K562 (cell line): Measurements from ENCODE around the gene POLR3A. TPM values are rescaled to one million over a fixed set of nuclear protein-coding genes. Genes with fewer than 3 reads are reported as not detected.

ENCODE experiments used
- CBFA2T3 ChIP-seq: fragments of 450-650 bp; IDR thresholded peaks from 2 replicates; pipeline ENCODE4 v1.6.1; 2017
- CBX1 ChIP-seq: sonication (generic); IDR thresholded peaks from 2 replicates; pipeline ENCODE4 v1.6.1; 2016; ENCODE audit warnings: antibody characterized with exemption, low read depth, mild to moderate bottlenecking
- EGR1 ChIP-seq: fragments of 450-650 bp; conservative IDR thresholded peaks from 2 replicates; pipeline ENCODE4 v1.6.1; 2017; ENCODE audit warnings: mild to moderate bottlenecking
- ELF2 ChIP-seq: fragments of 250-450 bp; sonication (Bioruptor Pico); IDR thresholded peaks from 2 replicates; pipeline ENCODE4 v1.5.0; 2021; ENCODE audit warnings: mild to moderate bottlenecking
- EP400 ChIP-seq: fragments of 450-650 bp; IDR thresholded peaks from 2 replicates; pipeline ENCODE4 v1.6.1; 2017; ENCODE audit warnings: antibody characterized with exemption, mild to moderate bottlenecking, moderate library complexity
- HDAC1 ChIP-seq, 2 experiments: fragments of 450-650 bp; IDR thresholded peaks; 2 replicates each; pipeline ENCODE4 v1.6.1; 2016 to 2017; ENCODE audit warnings: inconsistent platforms in 1 of 2, mild to moderate bottlenecking in 1 of 2, moderate library complexity in 1 of 2
- HMG20A ChIP-seq: fragments of 450-650 bp; formaldehyde crosslinking; conservative IDR thresholded peaks from 2 replicates; pipeline ENCODE4 v1.4.0; 2020; ENCODE audit warnings: mild to moderate bottlenecking, mixed read lengths
- HSF4 ChIP-seq: fragments of 250-450 bp; sonication (Bioruptor Pico); IDR thresholded peaks from 2 replicates; pipeline ENCODE4 v2.1.2; 2022; ENCODE audit warnings: mild to moderate bottlenecking, moderate library complexity, borderline replicate concordance
- KAT8 ChIP-seq: fragments of 450-650 bp; IDR thresholded peaks from 2 replicates; pipeline ENCODE4 v1.6.1; 2016; ENCODE audit warnings: low read depth, mild to moderate bottlenecking
- KLF6 ChIP-seq: fragments of 250-450 bp; sonication (Bioruptor Pico); IDR thresholded peaks from 2 replicates; pipeline ENCODE4 v1.4.0; 2020; ENCODE audit warnings: mild to moderate bottlenecking, moderate library complexity, borderline replicate concordance
- MCM5 ChIP-seq: fragments of 450-650 bp; IDR thresholded peaks from 2 replicates; pipeline ENCODE4 v1.6.1; 2016; ENCODE audit warnings: low read depth
- MCM7 ChIP-seq, 2 experiments: fragments of 450-650 bp; IDR thresholded peaks; 2 replicates each; pipeline ENCODE4 v1.6.1; 2016 to 2018
- SIX5 ChIP-seq, 2 experiments: IDR thresholded peaks; 2 replicates each; pipeline ENCODE4 v1.6.1; 2011; ENCODE audit warnings: low read length in 2 of 2, borderline replicate concordance in 1 of 2, low read depth in 1 of 2, mild to moderate bottlenecking in 1 of 2, moderate library complexity in 1 of 2; ENCODE audit not compliant: insufficient read depth in 1 of 2
- SMAD4 ChIP-seq: fragments of 250-450 bp; sonication (Bioruptor Pico); conservative IDR thresholded peaks from 2 replicates; pipeline ENCODE4 v1.8.0; 2021; ENCODE audit warnings: inconsistent platforms, mild to moderate bottlenecking, moderate library complexity
- TBP ChIP-seq: optimal IDR thresholded peaks from 2 replicates; pipeline ENCODE3; 2011; ENCODE audit warnings: low read depth, low read length, improper control_type of control experiment
- ZBTB8A ChIP-seq: fragments of 450-650 bp; IDR thresholded peaks from 2 replicates; pipeline ENCODE4 v1.6.1; 2018; ENCODE audit warnings: mild to moderate bottlenecking, moderate library complexity; ENCODE audit not compliant: partially characterized antibody
- ZC3H11A ChIP-seq: IDR thresholded peaks from 2 replicates; pipeline ENCODE4 v1.6.1; 2012; ENCODE audit warnings: low read depth, low read length, improper control_type of control experiment
- polyA plus RNA-seq, 8 experiments: library from polyadenylated mRNA; depleted of rRNA in 4 of 8; stranded (reverse) in 5 of 8; unstranded in 3 of 8; fragments of >200 nt; fragmentation: Nextera tagmentation in 2 of 8; fragmentation: Illumina TruSeq in 1 of 8; extraction: Ambion mirVana in 2 of 8; extraction: Trizol in 1 of 8; gene quantifications; 2 replicates each; pipeline versions ENCODE4 v1.2.1 to v1.2.3, GENCODE V29; 2011 to 2014; ENCODE audit warnings: inconsistent platforms in 1 of 8, missing spikeins in 1 of 8
- total RNA-seq, 7 experiments: library from RNA; depleted of rRNA in 6 of 7; stranded (reverse); fragments of >200 nt in 6 of 7; fragmentation: Illumina TruSeq in 2 of 7; extraction: Trizol in 2 of 7; gene quantifications; 2 replicates each; pipeline versions ENCODE4 v1.2.1 to v1.2.3, GENCODE V29; 2011 to 2021; ENCODE audit warnings: low replicate concordance in 1 of 7
- TF ChIP-seq, protein P1 (sequence below), 3 experiments: fragments of 200-800 bp in 1 of 3; fragments of 250-450 bp in 1 of 3; fragments of 450-650 bp in 1 of 3; sonication (Bioruptor Pico) in 1 of 3; sonication (Bioruptor generic) in 1 of 3; formaldehyde crosslinking in 1 of 3; IDR thresholded peaks; 2 replicates each; pipeline versions ENCODE4 v1.6.1 to v1.8.0; 2016 to 2022; ENCODE audit warnings: mild to moderate bottlenecking in 2 of 3, missing genetic modification characterization in 2 of 3, missing compliant biosample characterization in 1 of 3, moderate library complexity in 1 of 3
- TF ChIP-seq, protein P2 (sequence below): fragments of 450-650 bp; IDR thresholded peaks from 2 replicates; pipeline ENCODE4 v1.6.1; 2016; ENCODE audit warnings: mild to moderate bottlenecking
- TF ChIP-seq, protein P3 (sequence below): IDR thresholded peaks from 2 replicates; pipeline ENCODE4 v1.6.1; 2012; ENCODE audit warnings: low read depth, low read length, improper control_type of control experiment, borderline replicate concordance

POLR3A gene
- total and polyA plus RNA-seq, 9 of the 15 experiments (the other 6 are each of a cell fraction or from before 2014, with no cell fraction given) = 14.9 to 37.0 (median 26.7) TPM

DNA sequence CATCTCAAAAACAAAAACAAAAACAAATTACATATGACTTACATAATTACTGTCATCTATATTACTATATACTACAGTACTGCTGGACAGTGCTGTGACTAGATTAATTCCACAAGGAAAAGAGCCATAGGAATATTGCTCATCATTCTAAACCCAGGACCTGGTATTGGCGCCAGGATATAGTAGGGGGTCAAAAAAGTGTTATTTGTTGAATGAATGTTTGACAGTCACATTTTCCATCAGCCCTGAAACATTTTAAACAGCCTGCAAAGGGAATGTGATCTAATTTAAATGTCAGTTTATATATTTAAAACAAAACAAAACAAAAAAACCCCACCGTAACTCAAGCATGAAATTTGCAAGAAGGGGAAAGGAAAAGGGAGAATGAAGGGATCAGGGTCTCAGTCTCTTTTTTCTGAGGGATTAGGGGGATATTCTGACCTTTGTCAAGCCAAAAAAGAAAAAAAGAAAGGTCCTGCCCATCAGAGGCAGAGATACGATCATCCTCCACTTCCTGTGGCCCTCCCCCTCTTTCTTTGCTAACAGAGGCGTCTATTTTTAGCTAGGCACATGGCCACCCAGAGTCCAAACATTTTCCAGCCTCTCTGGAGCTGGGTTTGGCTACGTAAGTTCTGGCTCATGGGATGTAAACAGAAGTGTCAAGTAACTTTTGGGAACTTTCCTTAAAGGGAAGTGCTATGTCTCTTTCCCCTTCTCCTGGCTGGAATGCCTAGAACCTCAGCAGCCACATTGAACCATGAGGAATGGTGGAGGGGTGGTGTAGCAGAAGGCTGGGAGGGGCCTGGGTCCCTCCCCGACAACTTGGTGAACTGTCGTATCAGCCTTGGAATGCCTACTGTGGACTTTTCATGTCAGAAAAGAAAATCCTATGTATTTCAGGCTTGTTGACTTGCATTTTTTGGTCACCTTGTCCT, 58.2 kb downstream of the POLR3A start (continued):
- TF ChIP-seq HSF4 (CRISPR knock-in tag) (peak; percentile 78; the same call in 1 of the 2 replicates), CBX1 (no peak), ZBTB8A (no peak), KAT8 (no peak), SIX5 (IDR thresholded peaks at IDR 0.05; ENCODE audit: borderline replicate concordance in 1 of 2, insufficient read depth in 1 of 2, low read depth in 1 of 2, low read length in 2 of 2) (no peak), HMG20A (CRISPR knock-in tag) (no peak), TBP (peak; percentile 58), EP400 (peak; percentile 96), MCM7 (IDR thresholded peaks at IDR 0.05) (no peak), EGR1 (peak; percentile 56), KLF6 (CRISPR knock-in tag) (peak; percentile 67; the same call in 1 of the 2 replicates), HDAC1 (IDR thresholded peaks at IDR 0.05) (peak in 1 of 2 experiments; percentile 67; a peak in 2 of 4 replicates), ELF2 (CRISPR knock-in tag) (no peak), MCM5 (no peak), SMAD4 (CRISPR knock-in tag) (peak; percentile 92), ZC3H11A (no peak), CBFA2T3 (peak; percentile 31; the same call in 1 of the 2 replicates)
- TF ChIP-seq, protein P1, sequence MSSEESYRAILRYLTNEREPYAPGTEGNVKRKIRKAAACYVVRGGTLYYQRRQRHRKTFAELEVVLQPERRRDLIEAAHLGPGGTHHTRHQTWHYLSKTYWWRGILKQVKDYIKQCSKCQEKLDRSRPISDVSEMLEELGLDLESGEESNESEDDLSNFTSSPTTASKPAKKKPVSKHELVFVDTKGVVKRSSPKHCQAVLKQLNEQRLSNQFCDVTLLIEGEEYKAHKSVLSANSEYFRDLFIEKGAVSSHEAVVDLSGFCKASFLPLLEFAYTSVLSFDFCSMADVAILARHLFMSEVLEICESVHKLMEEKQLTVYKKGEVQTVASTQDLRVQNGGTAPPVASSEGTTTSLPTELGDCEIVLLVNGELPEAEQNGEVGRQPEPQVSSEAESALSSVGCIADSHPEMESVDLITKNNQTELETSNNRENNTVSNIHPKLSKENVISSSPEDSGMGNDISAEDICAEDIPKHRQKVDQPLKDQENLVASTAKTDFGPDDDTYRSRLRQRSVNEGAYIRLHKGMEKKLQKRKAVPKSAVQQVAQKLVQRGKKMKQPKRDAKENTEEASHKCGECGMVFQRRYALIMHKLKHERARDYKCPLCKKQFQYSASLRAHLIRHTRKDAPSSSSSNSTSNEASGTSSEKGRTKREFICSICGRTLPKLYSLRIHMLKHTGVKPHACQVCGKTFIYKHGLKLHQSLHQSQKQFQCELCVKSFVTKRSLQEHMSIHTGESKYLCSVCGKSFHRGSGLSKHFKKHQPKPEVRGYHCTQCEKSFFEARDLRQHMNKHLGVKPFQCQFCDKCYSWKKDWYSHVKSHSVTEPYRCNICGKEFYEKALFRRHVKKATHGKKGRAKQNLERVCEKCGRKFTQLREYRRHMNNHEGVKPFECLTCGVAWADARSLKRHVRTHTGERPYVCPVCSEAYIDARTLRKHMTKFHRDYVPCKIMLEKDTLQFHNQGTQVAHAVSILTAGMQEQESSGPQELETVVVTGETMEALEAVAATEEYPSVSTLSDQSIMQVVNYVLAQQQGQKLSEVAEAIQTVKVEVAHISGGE (CRISPR knock-in tag; IDR thresholded peaks at IDR 0.05) = peak in 1 of 3 experiments; percentile 61; a peak in 2 of 6 replicates
- TF ChIP-seq, protein P2, sequence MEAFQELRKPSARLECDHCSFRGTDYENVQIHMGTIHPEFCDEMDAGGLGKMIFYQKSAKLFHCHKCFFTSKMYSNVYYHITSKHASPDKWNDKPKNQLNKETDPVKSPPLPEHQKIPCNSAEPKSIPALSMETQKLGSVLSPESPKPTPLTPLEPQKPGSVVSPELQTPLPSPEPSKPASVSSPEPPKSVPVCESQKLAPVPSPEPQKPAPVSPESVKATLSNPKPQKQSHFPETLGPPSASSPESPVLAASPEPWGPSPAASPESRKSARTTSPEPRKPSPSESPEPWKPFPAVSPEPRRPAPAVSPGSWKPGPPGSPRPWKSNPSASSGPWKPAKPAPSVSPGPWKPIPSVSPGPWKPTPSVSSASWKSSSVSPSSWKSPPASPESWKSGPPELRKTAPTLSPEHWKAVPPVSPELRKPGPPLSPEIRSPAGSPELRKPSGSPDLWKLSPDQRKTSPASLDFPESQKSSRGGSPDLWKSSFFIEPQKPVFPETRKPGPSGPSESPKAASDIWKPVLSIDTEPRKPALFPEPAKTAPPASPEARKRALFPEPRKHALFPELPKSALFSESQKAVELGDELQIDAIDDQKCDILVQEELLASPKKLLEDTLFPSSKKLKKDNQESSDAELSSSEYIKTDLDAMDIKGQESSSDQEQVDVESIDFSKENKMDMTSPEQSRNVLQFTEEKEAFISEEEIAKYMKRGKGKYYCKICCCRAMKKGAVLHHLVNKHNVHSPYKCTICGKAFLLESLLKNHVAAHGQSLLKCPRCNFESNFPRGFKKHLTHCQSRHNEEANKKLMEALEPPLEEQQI = peak; percentile 54; the same call in 1 of the 2 replicates
- TF ChIP-seq, protein P3, sequence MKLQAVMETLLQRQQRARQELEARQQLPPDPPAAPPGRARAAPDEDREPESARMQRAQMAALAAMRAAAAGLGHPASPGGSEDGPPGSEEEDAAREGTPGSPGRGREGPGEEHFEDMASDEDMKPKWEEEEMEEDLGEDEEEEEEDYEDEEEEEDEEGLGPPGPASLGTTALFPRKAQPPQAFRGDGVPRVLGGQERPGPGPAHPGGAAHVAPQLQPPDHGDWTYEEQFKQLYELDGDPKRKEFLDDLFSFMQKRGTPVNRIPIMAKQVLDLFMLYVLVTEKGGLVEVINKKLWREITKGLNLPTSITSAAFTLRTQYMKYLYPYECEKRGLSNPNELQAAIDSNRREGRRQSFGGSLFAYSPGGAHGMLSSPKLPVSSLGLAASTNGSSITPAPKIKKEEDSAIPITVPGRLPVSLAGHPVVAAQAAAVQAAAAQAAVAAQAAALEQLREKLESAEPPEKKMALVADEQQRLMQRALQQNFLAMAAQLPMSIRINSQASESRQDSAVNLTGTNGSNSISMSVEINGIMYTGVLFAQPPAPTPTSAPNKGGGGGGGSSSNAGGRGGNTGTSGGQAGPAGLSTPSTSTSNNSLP = no peak
